ENCODE results near the gene COQ6.
A peak's percentile ranks its signal among the peaks of the same experiment; 100 is the strongest.
"Not testable (repeated sequence)": the region's sequence is repeated elsewhere in the genome, so short reads cannot be mapped to it uniquely, and the experiment has no call there.

Gene COQ6

DNA sequence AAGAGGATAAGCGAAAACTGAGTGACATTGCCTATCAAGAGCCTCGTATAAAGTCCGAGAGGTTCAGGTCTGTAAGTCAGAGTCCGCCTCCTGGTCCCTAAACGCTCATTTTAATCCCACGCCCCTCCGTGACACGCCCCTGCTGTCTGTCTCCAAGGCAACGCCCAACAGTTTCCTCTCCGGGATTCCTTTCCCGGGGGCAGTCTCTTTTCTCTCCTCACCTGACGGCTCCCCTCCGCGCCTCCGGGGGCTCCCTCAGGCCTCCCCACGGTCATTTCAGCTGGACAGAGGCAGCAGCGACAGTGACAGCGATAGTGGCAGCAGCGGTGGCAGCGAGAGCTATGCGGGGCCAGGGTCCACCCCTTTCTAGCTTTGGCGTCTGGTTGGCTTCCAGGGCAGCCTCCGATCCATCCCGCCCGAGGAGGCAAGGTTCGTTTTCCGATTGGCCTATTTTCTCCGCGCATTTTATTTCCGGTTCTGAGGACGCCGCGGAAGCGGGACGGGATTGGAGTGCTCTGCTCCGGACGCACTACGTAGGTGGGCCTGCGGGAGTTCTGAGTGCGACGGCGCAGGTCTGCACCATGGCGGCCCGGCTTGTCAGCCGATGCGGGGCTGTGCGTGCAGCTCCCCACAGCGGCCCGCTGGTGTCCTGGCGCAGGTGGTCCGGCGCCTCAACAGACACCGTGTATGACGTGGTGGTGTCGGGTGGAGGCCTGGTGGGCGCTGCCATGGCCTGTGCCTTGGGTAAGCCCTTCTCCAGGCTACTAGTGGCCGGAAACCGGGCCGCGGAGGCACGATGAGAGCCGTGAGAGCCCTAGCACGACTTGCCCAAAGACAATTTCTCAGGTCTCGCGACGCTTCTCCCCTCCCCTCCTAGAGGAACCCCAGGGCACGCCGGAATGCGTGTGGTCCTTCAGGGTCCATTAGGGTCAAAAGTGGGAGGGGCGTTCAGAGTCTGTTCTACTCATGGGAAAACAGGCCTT, at the start of gene COQ6, which contains the start of gene FAM161B:
Gene COQ6 (plus strand): TSS at position 551 of the 983 bp plus-strand sequence. CDS start 31 bp downstream, at position 582.
Gene FAM161B (minus strand): TSS at position 343 of the 983 bp plus-strand sequence. CDS start 68 bp downstream, at position 275.
- no peaks in the 10 kb centered on the region for H3K27me3 ChIP-seq (ENCODE audit: insufficient read depth, low read length)
- H3K27ac ChIP-seq (ENCODE audit: low read length), result peak within 1 kb of the TSS; percentile 74
- H3K4me3 ChIP-seq (ENCODE audit: low read length), result peak within 1 kb of the TSS; percentile 95
- H3K4me1 ChIP-seq (ENCODE audit: insufficient read depth, low read length), result no peaks in the 10 kb centered on the region
- H3K9ac ChIP-seq (ENCODE audit: low read depth, low read length), result peak within 1 kb of the TSS; percentile 72; the same call in 1 of the 2 replicates
- no peaks in the 10 kb centered on the region for H3K9me3 ChIP-seq (ENCODE audit: insufficient read depth, low read depth, low read length)
- H3K36me3 ChIP-seq (ENCODE audit: insufficient read depth, low read depth, low read length), result peaks cover 9% of the 10 kb centered on the region; the same call in 1 of the 2 replicates

DNA sequence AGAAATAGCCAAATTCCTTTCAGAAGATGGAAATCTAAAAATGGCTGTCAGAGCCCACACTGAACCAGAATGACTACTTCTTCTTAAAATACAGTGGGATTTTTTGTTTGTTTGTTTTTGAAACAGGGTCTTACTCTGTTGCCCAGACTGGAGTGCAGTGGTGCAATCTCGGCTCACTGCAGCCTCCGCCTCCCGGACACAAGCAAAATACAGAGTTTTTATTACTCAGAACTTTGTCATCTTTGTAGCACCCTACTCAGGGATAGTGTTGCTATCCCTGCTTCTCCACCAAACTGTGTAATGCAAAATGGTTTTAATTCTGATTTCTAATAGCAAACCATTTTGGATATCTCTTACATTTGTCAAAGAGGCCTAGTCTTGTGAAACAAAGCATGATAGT, 47.1 kb upstream of the COQ6 start:
- Histone ChIP-seq H3K36me3 (ENCODE audit: insufficient read depth, low read depth, low read length) (peaks cover 60% of the 10 kb centered on the region), H3K9me3 (ENCODE audit: insufficient read depth, low read depth, low read length) (no peaks in the 10 kb centered on the region), H3K4me3 (ENCODE audit: low read length) (no peak overlapping the region), H3K27ac (ENCODE audit: low read length) (no peak overlapping the region), H3K9ac (ENCODE audit: low read depth, low read length) (no peak overlapping the region), H3K4me1 (ENCODE audit: insufficient read depth, low read length) (no peaks in the 10 kb centered on the region), H3K27me3 (ENCODE audit: insufficient read depth, low read length) (no peaks in the 10 kb centered on the region)

DNA sequence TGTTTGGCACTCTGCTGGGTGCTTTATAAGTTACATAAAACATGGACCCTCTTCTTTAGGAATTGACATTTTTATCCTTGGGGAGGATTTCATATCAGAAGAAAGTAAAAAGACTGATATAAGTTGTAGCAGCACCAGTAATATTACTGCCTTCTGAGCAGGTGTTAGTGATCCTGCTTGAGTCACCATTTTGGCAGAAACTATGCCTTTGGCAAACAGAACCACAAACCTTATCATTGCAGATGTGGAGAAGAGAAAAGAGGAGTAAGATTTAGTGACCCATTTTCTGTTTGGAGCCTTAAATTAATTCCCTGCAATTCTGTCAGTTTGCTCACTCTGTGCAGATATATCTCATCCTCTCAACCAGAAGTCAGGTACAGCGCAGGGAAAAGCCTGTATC, 40.4 kb upstream of the COQ6 start:
- Histone ChIP-seq H3K27ac (ENCODE audit: low read length) (no peak overlapping the region), H3K27me3 (ENCODE audit: insufficient read depth, low read length) (no peaks in the 10 kb centered on the region), H3K36me3 (ENCODE audit: insufficient read depth, low read depth, low read length) (peaks cover 86% of the 10 kb centered on the region), H3K9ac (ENCODE audit: low read depth, low read length) (no peak overlapping the region), H3K4me3 (ENCODE audit: low read length) (no peak overlapping the region), H3K4me1 (ENCODE audit: insufficient read depth, low read length) (no peaks in the 10 kb centered on the region), H3K9me3 (ENCODE audit: insufficient read depth, low read depth, low read length) (no peaks in the 10 kb centered on the region)

DNA sequence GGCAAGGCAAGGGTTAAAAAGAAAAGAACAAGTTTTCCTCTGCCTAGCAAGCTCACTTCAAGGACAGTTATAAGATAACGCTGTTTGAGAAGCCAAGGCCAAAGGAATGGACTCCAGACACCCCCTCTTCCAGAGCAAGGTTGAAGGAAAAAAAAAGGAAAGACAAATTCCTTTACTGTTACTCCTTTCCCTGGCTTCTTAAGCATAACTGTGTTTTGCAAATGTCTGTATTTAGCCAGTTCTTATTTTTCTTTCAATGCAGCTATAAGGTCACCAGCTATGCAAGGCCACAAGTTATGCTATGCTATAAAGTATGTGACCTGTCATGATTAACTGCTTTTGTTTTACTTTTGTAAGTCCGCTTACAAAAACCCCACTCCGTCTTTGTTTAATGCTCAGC, 36.8 kb upstream of the COQ6 start:
- H3K4me1 ChIP-seq (ENCODE audit: insufficient read depth, low read length), result no peaks in the 10 kb centered on the region
- H3K9me3 ChIP-seq (ENCODE audit: insufficient read depth, low read depth, low read length), result no peaks in the 10 kb centered on the region
- peaks cover 62% of the 10 kb centered on the region for H3K36me3 ChIP-seq (ENCODE audit: insufficient read depth, low read depth, low read length)
- H3K27me3 ChIP-seq (ENCODE audit: insufficient read depth, low read length), result no peaks in the 10 kb centered on the region
- H3K4me3 ChIP-seq (ENCODE audit: low read length), result no peak overlapping the region
- H3K27ac ChIP-seq (ENCODE audit: low read length), result no peak overlapping the region
- no peak overlapping the region for H3K9ac ChIP-seq (ENCODE audit: low read depth, low read length)

DNA sequence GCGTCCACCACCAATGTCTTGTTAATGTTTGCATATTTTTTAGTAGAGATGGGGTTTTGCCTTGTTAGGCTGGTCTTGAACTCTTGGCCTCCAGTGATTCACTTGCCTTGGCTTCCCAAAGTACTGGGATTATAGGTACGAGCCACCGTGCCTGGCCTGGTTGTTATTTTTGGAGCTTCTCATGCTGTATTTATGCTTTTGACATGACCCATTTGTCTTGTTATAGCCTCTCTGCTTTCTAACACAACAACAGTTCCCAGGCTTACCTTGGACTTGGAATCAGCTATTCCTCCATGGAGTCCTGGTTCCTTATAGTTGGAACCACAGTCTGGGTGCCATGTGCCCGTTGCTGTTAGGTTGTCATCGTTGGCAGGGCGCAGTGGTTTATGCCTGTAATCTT, 33.8 kb upstream of the COQ6 start:
- Histone ChIP-seq H3K4me3 (ENCODE audit: low read length) (no peak overlapping the region), H3K9ac (ENCODE audit: low read depth, low read length) (no peak overlapping the region), H3K9me3 (ENCODE audit: insufficient read depth, low read depth, low read length) (no peaks in the 10 kb centered on the region), H3K27me3 (ENCODE audit: insufficient read depth, low read length) (no peaks in the 10 kb centered on the region), H3K27ac (ENCODE audit: low read length) (no peak overlapping the region), H3K4me1 (ENCODE audit: insufficient read depth, low read length) (no peaks in the 10 kb centered on the region), H3K36me3 (ENCODE audit: insufficient read depth, low read depth, low read length) (peaks cover 50% of the 10 kb centered on the region)

DNA sequence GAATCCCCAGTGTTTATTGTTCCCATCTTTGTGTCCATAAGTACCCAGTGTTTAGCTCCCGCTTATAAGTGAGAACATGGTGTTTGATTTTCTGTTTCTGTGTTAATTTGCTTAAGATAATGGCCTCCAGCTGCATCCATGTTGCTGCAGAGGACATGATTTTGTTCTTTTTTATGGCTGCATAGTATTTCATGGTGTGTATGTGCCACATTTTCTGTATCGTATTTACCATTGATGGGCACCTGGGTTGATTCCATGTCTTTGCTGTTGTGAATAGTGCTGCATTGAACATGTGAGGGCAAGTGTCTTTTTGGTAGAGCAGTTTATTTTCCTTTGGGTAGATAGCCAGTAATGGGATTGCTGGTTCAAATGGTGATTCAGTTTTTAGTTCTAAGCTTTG, 30.6 kb upstream of the COQ6 start:
- peaks cover 54% of the 10 kb centered on the region for H3K36me3 ChIP-seq (ENCODE audit: insufficient read depth, low read depth, low read length)
- not testable (repeated sequence) for H3K9me3 ChIP-seq (ENCODE audit: insufficient read depth, low read depth, low read length); H3K27ac ChIP-seq (ENCODE audit: low read length); H3K4me3 ChIP-seq (ENCODE audit: low read length); H3K27me3 ChIP-seq (ENCODE audit: insufficient read depth, low read length); H3K9ac ChIP-seq (ENCODE audit: low read depth, low read length); H3K4me1 ChIP-seq (ENCODE audit: insufficient read depth, low read length)

DNA sequence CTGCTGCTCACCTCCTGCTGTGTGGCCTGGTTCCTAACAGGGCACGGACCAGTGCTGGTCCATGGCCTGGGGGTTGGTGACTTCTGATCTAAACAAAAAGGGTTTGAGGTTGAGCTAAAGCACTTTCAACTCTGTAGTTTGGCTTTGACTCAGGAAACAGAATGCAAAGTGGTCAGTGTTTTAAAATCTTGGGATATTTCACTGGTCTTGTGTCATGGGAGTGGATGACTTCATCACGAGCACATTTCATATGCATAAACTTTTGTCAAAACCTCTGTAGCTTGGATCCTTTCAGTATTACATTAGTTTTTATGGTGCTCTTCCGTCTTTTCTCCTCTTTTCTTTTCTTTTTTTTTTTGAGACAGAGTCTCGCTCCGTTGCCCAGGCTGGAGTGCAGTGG, 25.8 kb upstream of the COQ6 start:
- no peak overlapping the region for H3K9ac ChIP-seq (ENCODE audit: low read depth, low read length)
- peaks cover 87% of the 10 kb centered on the region for H3K36me3 ChIP-seq (ENCODE audit: insufficient read depth, low read depth, low read length)
- H3K4me1 ChIP-seq (ENCODE audit: insufficient read depth, low read length), result no peaks in the 10 kb centered on the region
- no peak overlapping the region for H3K4me3 ChIP-seq (ENCODE audit: low read length)
- H3K9me3 ChIP-seq (ENCODE audit: insufficient read depth, low read depth, low read length), result no peaks in the 10 kb centered on the region
- no peaks in the 10 kb centered on the region for H3K27me3 ChIP-seq (ENCODE audit: insufficient read depth, low read length)
- H3K27ac ChIP-seq (ENCODE audit: low read length), result no peak overlapping the region

DNA sequence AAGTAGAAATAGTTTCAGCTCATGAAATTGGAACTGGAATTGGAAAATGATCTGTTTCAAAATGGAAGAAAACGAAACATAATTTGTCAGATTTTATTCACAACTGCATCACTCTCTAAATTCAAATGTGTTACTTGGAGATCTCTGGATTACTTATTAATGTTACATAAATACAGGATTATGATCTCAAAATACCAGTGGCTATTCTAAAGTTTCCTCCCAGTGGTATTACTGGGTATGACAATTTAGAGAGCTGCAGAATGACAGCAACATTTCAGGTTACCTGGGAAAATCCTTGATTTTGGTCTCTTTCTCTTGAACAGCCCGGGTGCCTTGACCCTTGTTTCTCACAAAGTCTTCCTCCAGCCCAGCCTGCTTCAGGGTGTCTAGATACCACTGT, 14.4 kb upstream of the COQ6 start:
- no peak overlapping the region for H3K4me3 ChIP-seq (ENCODE audit: low read length)
- H3K9me3 ChIP-seq (ENCODE audit: insufficient read depth, low read depth, low read length), result no peaks in the 10 kb centered on the region
- H3K9ac ChIP-seq (ENCODE audit: low read depth, low read length), result no peak overlapping the region
- no peak overlapping the region for H3K27ac ChIP-seq (ENCODE audit: low read length)
- H3K36me3 ChIP-seq (ENCODE audit: insufficient read depth, low read depth, low read length), result peaks cover 30% of the 10 kb centered on the region
- no peaks in the 10 kb centered on the region for H3K4me1 ChIP-seq (ENCODE audit: insufficient read depth, low read length)
- no peaks in the 10 kb centered on the region for H3K27me3 ChIP-seq (ENCODE audit: insufficient read depth, low read length)

DNA sequence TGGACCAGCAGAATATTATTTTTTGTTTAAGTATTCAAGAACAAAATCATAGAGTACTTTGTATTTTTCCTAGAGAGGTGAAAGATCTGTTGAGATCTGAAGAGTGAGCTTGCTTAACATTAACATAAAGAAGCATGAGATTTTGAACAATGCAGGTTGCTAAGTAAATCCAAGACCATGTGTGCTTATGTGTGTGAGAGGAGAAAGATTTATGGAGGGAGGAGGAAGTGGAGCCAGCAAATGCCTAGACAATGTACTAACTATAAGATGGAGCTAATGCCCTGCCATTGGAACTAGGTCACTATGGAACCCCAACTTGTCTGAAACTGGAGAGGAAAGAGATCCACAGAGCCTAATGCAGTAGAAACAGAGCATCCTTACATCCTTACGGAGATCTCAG, 13.6 kb upstream of the COQ6 start:
- Histone ChIP-seq H3K36me3 (ENCODE audit: insufficient read depth, low read depth, low read length) (peaks cover 21% of the 10 kb centered on the region), H3K9me3 (ENCODE audit: insufficient read depth, low read depth, low read length) (no peaks in the 10 kb centered on the region), H3K4me1 (ENCODE audit: insufficient read depth, low read length) (no peaks in the 10 kb centered on the region), H3K4me3 (ENCODE audit: low read length) (no peak overlapping the region), H3K27me3 (ENCODE audit: insufficient read depth, low read length) (no peaks in the 10 kb centered on the region), H3K27ac (ENCODE audit: low read length) (no peak overlapping the region), H3K9ac (ENCODE audit: low read depth, low read length) (no peak overlapping the region)

DNA sequence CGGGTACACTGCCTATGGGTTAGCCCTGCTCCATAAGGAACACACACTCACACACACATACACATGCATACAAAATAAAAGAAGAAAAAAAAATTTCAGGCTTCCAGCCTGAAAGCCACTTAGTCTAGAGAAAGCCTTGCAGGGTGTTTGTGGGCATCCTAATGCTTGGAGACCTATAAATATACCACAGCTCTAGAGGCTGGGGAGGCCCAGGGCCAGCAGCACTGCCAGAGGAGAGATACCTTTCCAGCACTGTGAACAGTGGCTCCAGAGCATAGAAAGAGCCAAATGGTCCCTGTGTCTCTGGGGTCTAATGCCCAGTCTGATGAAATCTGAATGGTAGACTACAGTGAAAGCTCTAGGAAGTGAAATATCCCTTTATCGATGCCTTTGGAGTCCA, 13.1 kb upstream of the COQ6 start:
- no peak overlapping the region for H3K9ac ChIP-seq (ENCODE audit: low read depth, low read length)
- H3K4me3 ChIP-seq (ENCODE audit: low read length), result no peak overlapping the region
- peaks cover 17% of the 10 kb centered on the region for H3K36me3 ChIP-seq (ENCODE audit: insufficient read depth, low read depth, low read length)

DNA sequence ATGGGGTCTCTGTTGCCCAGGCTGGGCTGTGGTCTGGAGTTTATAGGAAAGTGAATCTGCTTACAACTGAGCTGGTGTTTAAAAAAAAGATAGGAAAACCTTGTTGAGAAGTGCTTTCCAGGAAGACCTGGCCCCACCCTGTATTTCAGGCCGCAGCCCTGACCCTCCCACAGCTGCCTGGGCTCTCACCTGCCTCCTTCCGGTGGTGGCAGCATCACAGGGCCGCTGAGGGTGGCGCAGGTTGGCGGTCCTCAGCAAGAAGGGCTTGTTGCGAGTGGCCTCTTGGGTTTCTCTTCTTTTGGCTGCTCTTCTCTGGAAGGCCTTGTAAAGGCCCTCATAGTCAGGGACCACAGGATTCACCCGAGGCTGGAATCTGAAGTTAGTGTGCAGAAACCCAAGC, 7.9 kb upstream of the COQ6 start:
- Histone ChIP-seq H3K9ac (ENCODE audit: low read depth, low read length) (no peak overlapping the region), H3K4me1 (ENCODE audit: insufficient read depth, low read length) (no peaks in the 10 kb centered on the region), H3K9me3 (ENCODE audit: insufficient read depth, low read depth, low read length) (no peaks in the 10 kb centered on the region)

More for the DNA sequence above, 13.1 kb upstream of the COQ6 start:
- Histone ChIP-seq H3K4me1 (ENCODE audit: insufficient read depth, low read length) (no peaks in the 10 kb centered on the region), H3K27ac (ENCODE audit: low read length) (no peak overlapping the region), H3K27me3 (ENCODE audit: insufficient read depth, low read length) (no peaks in the 10 kb centered on the region), H3K9me3 (ENCODE audit: insufficient read depth, low read depth, low read length) (no peaks in the 10 kb centered on the region)

DNA sequence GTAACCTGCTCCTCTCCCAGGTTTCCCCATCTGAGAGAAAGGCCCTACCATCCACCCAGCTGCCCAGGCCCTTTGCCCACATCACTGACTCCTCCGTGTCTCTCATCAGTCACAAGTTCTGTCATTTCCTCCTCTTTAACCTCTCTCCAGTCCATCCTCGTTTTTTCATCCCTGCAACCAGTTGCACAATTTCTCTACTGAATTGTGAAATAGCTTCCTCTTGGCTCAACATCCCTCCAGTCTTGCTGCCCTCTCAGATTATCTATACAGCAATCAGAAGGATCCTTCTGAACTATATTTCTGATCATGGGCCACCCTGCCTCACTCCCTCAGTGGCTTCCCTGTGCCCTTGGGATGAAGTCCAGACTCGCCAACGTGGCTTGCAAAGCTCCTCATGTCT, 7.0 kb upstream of the COQ6 start:
- no peak overlapping the region for H3K9ac ChIP-seq (ENCODE audit: low read depth, low read length)
- no peak overlapping the region for H3K27ac ChIP-seq (ENCODE audit: low read length)
- no peaks in the 10 kb centered on the region for H3K36me3 ChIP-seq (ENCODE audit: insufficient read depth, low read depth, low read length)
- no peaks in the 10 kb centered on the region for H3K4me1 ChIP-seq (ENCODE audit: insufficient read depth, low read length)
- H3K4me3 ChIP-seq (ENCODE audit: low read length), result no peak overlapping the region
- no peaks in the 10 kb centered on the region for H3K27me3 ChIP-seq (ENCODE audit: insufficient read depth, low read length)
- H3K9me3 ChIP-seq (ENCODE audit: insufficient read depth, low read depth, low read length), result no peaks in the 10 kb centered on the region

More for the DNA sequence above, 7.9 kb upstream of the COQ6 start:
- Histone ChIP-seq H3K4me3 (ENCODE audit: low read length) (no peak overlapping the region), H3K27ac (ENCODE audit: low read length) (no peak overlapping the region), H3K36me3 (ENCODE audit: insufficient read depth, low read depth, low read length) (no peaks in the 10 kb centered on the region), H3K27me3 (ENCODE audit: insufficient read depth, low read length) (no peaks in the 10 kb centered on the region)

Measured in iPS-20b (cell line).